Heart right ventricle (tissue), 16 donors: ENCODE measurements around the gene ARRDC3. TPM values are rescaled to one million over a fixed set of nuclear protein-coding genes. Genes with fewer than 3 reads are reported as not detected.
"Not testable (repeated sequence)": the region's sequence is repeated elsewhere in the genome, so short reads cannot be mapped to it uniquely, and the experiment has no call there.

ENCODE experiments used
- ATAC-seq, 8 donors: fragments of 200-7000 bp; cut with Tn5 transposase; one replicate each; pipeline ENCODE4 v1.9.1; 2020; ENCODE audit warnings: mild to moderate bottlenecking in 8 of 8, moderate library complexity in 8 of 8, moderate number of reproducible peaks in 1 of 8
- DNase-seq, 2 donors: peaks; one replicate each; pipeline ENCODE4 v3.0.0-alpha.2; 2020
- H3K27ac ChIP-seq, 10 donors: fragments of 200-600 bp; sonication (generic) in 2 of 10; one replicate each; pipeline versions ENCODE4 v1.5.0 to v1.8.0; 2020 to 2022; ENCODE audit warnings: mild to moderate bottlenecking in 3 of 10
- H3K27me3 ChIP-seq, 7 donors: fragments of 200-600 bp; one replicate each; pipeline ENCODE4 v1.8.0; 2021 to 2022; ENCODE audit warnings: mild to moderate bottlenecking in 2 of 7
- H3K36me3 ChIP-seq, 9 donors: fragments of 200-600 bp; sonication (generic) in 1 of 9; one replicate each; pipeline versions ENCODE4 v1.5.0 to v1.8.0; 2020 to 2022; ENCODE audit warnings: mild to moderate bottlenecking in 2 of 9
- H3K4me1 ChIP-seq, 9 donors: fragments of 200-600 bp; sonication (generic) in 1 of 9; one replicate each; pipeline versions ENCODE4 v1.5.0 to v1.8.0; 2020 to 2022; ENCODE audit warnings: mild to moderate bottlenecking in 4 of 9
- H3K4me3 ChIP-seq, 10 donors: fragments of 200-600 bp; sonication (generic) in 2 of 10; one replicate each; pipeline versions ENCODE4 v1.5.0 to v1.8.0; 2020 to 2022; ENCODE audit warnings: mild to moderate bottlenecking in 7 of 10, moderate library complexity in 2 of 10
- H3K9me3 ChIP-seq, 11 donors: fragments of 200-600 bp in 10 of 11; sonication (generic) in 2 of 11; one replicate each; pipeline versions ENCODE4 v1.5.0 to v1.8.0; 2013 to 2022; ENCODE audit warnings: mild to moderate bottlenecking in 2 of 11, control low read depth in 1 of 11, moderate library complexity in 1 of 11
- CTCF ChIP-seq, 9 donors: fragments of 200-600 bp; sonication (generic) in 2 of 9; IDR thresholded peaks; one replicate each; pipeline versions ENCODE4 v1.5.0 to v1.8.0; 2021 to 2022; ENCODE audit warnings: antibody characterized with exemption in 9 of 9, mild to moderate bottlenecking in 5 of 9, moderate library complexity in 1 of 9
- WGBS, 2 donors: extraction: QIAGEN DNeasy Blood & Tissue Kit; methylation state at CpG; one replicate each; pipeline ENCODE4 v1.1.7; 2013; ENCODE audit warnings: inconsistent platforms in 1 of 2; 5-methylcytosine and 5-hydroxymethylcytosine counted together
- intact Hi-C, 10 donors: fragments of 100-400 bp; cut with DNase I; formaldehyde crosslinking; loops; one replicate each; pipeline versions ENCODE4 v1.11.1 to v1.14.2; 2022
- polyA plus RNA-seq, 2 donors: library from polyadenylated mRNA; stranded (reverse); fragments of 200-250 nt; gene quantifications; one replicate each; pipeline ENCODE4 v1.2.3, GENCODE V29; 2013
- total RNA-seq, 10 donors: library from RNA; stranded (reverse); fragmentation: NEBNext Ultra II Directional in 3 of 10; extraction: Animal tissue kit (Norgen Biotek cat#: 25700) in 3 of 10; gene quantifications; one replicate each; pipeline versions ENCODE4 v1.2.1 to v1.2.4, GENCODE V29; 2021 to 2023
- donor health status: Arrhythmogenic right ventricular cardiomyopathy.
- donor health status: ischemic (EF 13 %, LVEDD 7.1; RV severe dilation, severe dysfunction).
- donor health status: healthy with polysubstance abuse.
- donor health status: DM: no; HTN: yes; CAD: no.
- donor health status: DM: no; HTN: no; CAD: no.
- donor health status: ischemic (EF 25% LVEDD 6.9; RV normal size, moderate dysfunction).
- donor health status: ischemic (EF 25% LVEDD 5.7; RV mildly dilated, moderate dysfunction).
- donor health status: healthy.
- donor health status: DM: yes; HTN: yes; CAD: no.
- donor health status: Ischemic cardiomyopathy.
- donor health status: ischemic (EF 35%, LVEDD 5.7; RV mildly dilated, moderate dysfunction).
- donor health status: nonischemic (EF 11% LVEDD 7.7; RV severe dilation, severe dysfunction).
- donor health status: DM: yes; HTN: yes; CAD: no.
- donor health status: PGD.
- donor health status: ischemic (EF 29% LVEDD 5.4; RV normal size, mild dysfunction).
- donor health status: nonischemic (EF 23%, LVEDD 6.1; RV moderate dilation, normal function).

ARRDC3 gene
- total and polyA plus RNA-seq, 12 donors: 4.8 to 61.5 (median 17.7) TPM

GRCh38 chr5:91390268-91390667 is 7.2 kb upstream of the ARRDC3 start:
- 48 to 66% methylated on average over 4 of the region's 4 CpGs for WGBS, 2 donors
- intact Hi-C loops: loop anchor here in 1 of 10 donors (10.0 kb wide), 1 partner anchor 535 kb away; no protein-coding TSS in a partner anchor

GRCh38 chr5:91389555-91389954 is 6.4 kb upstream of the ARRDC3 start:
- H3K27ac ChIP-seq, ATAC-seq, H3K36me3 ChIP-seq, H3K4me3 ChIP-seq, H3K9me3 ChIP-seq, DNase-seq, H3K27me3 ChIP-seq: not testable (repeated sequence)
- intact Hi-C loops: loop anchor here in 8 of 10 donors (5.0 to 10.0 kb wide), 9 partner anchors 162 to 525 kb away; no protein-coding TSS in a partner anchor
- H3K4me1 ChIP-seq: peaks cover 0 to 13% (median 3%) of the 10 kb centered on the region in 9 donors

More at GRCh38 chr5:91390268-91390667, 7.2 kb upstream of the ARRDC3 start:
- H3K4me1 ChIP-seq: peaks cover 0 to 6% (median 0%) of the 10 kb centered on the region in 9 donors
- no peak overlapping the region for H3K27ac ChIP-seq
- no peak overlapping the region for H3K4me3 ChIP-seq
- ATAC-seq (no peak), DNase-seq (no peak)
- no peaks in the 10 kb centered on the region for H3K9me3 ChIP-seq
- H3K27me3 ChIP-seq: no peaks in the 10 kb centered on the region
- TF ChIP-seq CTCF (IDR thresholded peaks at IDR 0.05): no peak
- H3K36me3 ChIP-seq: no peaks in the 10 kb centered on the region

GRCh38 chr5:91388362-91388761 is 5.2 kb upstream of the ARRDC3 start:
- H3K36me3 ChIP-seq: no peaks in the 10 kb centered on the region
- no peaks in the 10 kb centered on the region for H3K9me3 ChIP-seq
- no peak for TF ChIP-seq CTCF (IDR thresholded peaks at IDR 0.05)
- DNase-seq: no peak
- WGBS, 2 donors: 97 to 98% methylated on average over 5 of the region's 5 CpGs
- H3K4me3 ChIP-seq: no peak overlapping the region
- H3K27ac ChIP-seq: no peak overlapping the region
- peaks cover 0 to 20% (median 12%) of the 10 kb centered on the region in 9 donors for H3K4me1 ChIP-seq
- no peaks in the 10 kb centered on the region for H3K27me3 ChIP-seq
- no peak for ATAC-seq
- intact Hi-C loops: loop anchor here in 8 of 10 donors (5.0 to 10.0 kb wide), 9 partner anchors 161 to 524 kb away; no protein-coding TSS in a partner anchor

- Histone ChIP-seq H3K36me3 (no peaks in the 10 kb centered on the region), H3K27ac (peak overlapping the region in 2 of 10 donors; percentile 21 to 33), H3K4me3 (no peak overlapping the region), H3K27me3 (no peaks in the 10 kb centered on the region), H3K4me1 (peaks cover 0 to 20% (median 12%) of the 10 kb centered on the region in 9 donors), H3K9me3 (no peaks in the 10 kb centered on the region)
- 39 to 66% methylated on average over 2 of the region's 2 CpGs for WGBS, 2 donors
- ATAC-seq: no peak
- no peak for TF ChIP-seq CTCF (IDR thresholded peaks at IDR 0.05)
- DNase-seq: no peak
- intact Hi-C loops: loop anchor here in 8 of 10 donors (2.0 to 10.0 kb wide), 10 partner anchors 159 to 521 kb away; no protein-coding TSS in a partner anchor
Observed at GRCh38 chr5:91386120-91386519, 3.0 kb upstream of the ARRDC3 start.

GRCh38 chr5:91385596-91385995 is 2.5 kb upstream of the ARRDC3 start:
- H3K27ac ChIP-seq: peak overlapping the region in 2 of 10 donors; percentile 21 to 33
- peaks cover 0 to 20% (median 12%) of the 10 kb centered on the region in 9 donors for H3K4me1 ChIP-seq
- not testable (repeated sequence) for DNase-seq, H3K9me3 ChIP-seq, ATAC-seq, H3K4me3 ChIP-seq, H3K27me3 ChIP-seq, H3K36me3 ChIP-seq
- intact Hi-C loops: loop anchor here (1.0 to 10.0 kb wide), 15 partner anchors 158 to 521 kb away; no protein-coding TSS in a partner anchor
- WGBS, 2 donors: 91 to 95% methylated on average over 11 of the region's 11 CpGs
